ENCODE measurements around the gene UNC79. TPM values are rescaled to one million over a fixed set of nuclear protein-coding genes. Genes with fewer than 3 reads are reported as not detected.

Gene UNC79
- total RNA-seq, 4 donors from 2014 or later, result 0.33 to 0.73 (median 0.51) TPM

GRCh38 chr14:93591506-93591905 is 160.8 kb downstream of the UNC79 start:
- DNase-seq, result no peak
- in situ Hi-C loops (cut with MboI; ENCODE audit: low sequenced_read_pairs in 4 of 4), result no loop called here
- H3K4me3 ChIP-seq, result no peak overlapping the region
- H3K4me1 ChIP-seq, result no peaks in the 10 kb centered on the region
- intact Hi-C loops (cut with DNase I; ENCODE audit: low total_unique reads), result no loop called here
- ATAC-seq, result no peak
- H3K9me3 ChIP-seq, result no peaks in the 10 kb centered on the region
- no peaks in the 10 kb centered on the region for H3K27me3 ChIP-seq
- no peak overlapping the region for H3K27ac ChIP-seq
- no peaks in the 10 kb centered on the region for H3K36me3 ChIP-seq
- TF ChIP-seq POLR2A (IDR thresholded peaks at IDR 0.05) (no peak), CTCF (IDR thresholded peaks at IDR 0.05 in 4 of 5, conservative IDR thresholded peaks at IDR 0.05 in 1 of 5) (no peak)

GRCh38 chr14:93592786-93593185 is 162.0 kb downstream of the UNC79 start:
- no peaks in the 10 kb centered on the region for H3K9me3 ChIP-seq
- in situ Hi-C loops (cut with MboI; ENCODE audit: low sequenced_read_pairs in 4 of 4), result no loop called here
- TF ChIP-seq CTCF (IDR thresholded peaks at IDR 0.05 in 4 of 5, conservative IDR thresholded peaks at IDR 0.05 in 1 of 5), result no peak
- TF ChIP-seq POLR2A (IDR thresholded peaks at IDR 0.05), result no peak
- H3K4me1 ChIP-seq, result no peaks in the 10 kb centered on the region
- no peak overlapping the region for H3K4me3 ChIP-seq
- no peaks in the 10 kb centered on the region for H3K27me3 ChIP-seq
- intact Hi-C loops (cut with DNase I; ENCODE audit: low total_unique reads), result no loop called here
- no peak overlapping the region for H3K27ac ChIP-seq
- DNase-seq (no peak), ATAC-seq (no peak)
- no peaks in the 10 kb centered on the region for H3K36me3 ChIP-seq

- Histone ChIP-seq H3K36me3 (no peaks in the 10 kb centered on the region), H3K9me3 (no peaks in the 10 kb centered on the region), H3K27me3 (no peaks in the 10 kb centered on the region), H3K4me1 (no peaks in the 10 kb centered on the region), H3K4me3 (no peak overlapping the region), H3K27ac (no peak overlapping the region)
- in situ Hi-C loops (cut with MboI; ENCODE audit: low sequenced_read_pairs in 4 of 4) (loop anchor here in 1 of 4 donors (25.0 kb wide), 1 partner anchor 394 kb away; the partner anchor contains the start of genes GON7 and UBR7), intact Hi-C loops (cut with DNase I; ENCODE audit: low total_unique reads) (no loop called here)
- ATAC-seq, result no peak
- no peak for DNase-seq
- TF ChIP-seq CTCF (IDR thresholded peaks at IDR 0.05 in 4 of 5, conservative IDR thresholded peaks at IDR 0.05 in 1 of 5), result no peak
- no peak for TF ChIP-seq POLR2A (IDR thresholded peaks at IDR 0.05)
These were observed 175.4 kb downstream of the UNC79 start for GRCh38 chr14:93606091-93606490.

GRCh38 chr14:93619176-93619793 is 188.5 kb downstream of the UNC79 start:
- ATAC-seq, result no peak
- intact Hi-C loops (cut with DNase I; ENCODE audit: low total_unique reads), result no loop called here
- H3K9me3 ChIP-seq, result no peaks in the 10 kb centered on the region

More at GRCh38 chr14:93619176-93619793, 188.5 kb downstream of the UNC79 start:
- peak in 2 of 5 experiments; percentile 21 to 45 for TF ChIP-seq CTCF (IDR thresholded peaks at IDR 0.05 in 4 of 5, conservative IDR thresholded peaks at IDR 0.05 in 1 of 5)
- no peak for TF ChIP-seq POLR2A (IDR thresholded peaks at IDR 0.05)
- H3K4me3 ChIP-seq, result no peak overlapping the region
- no peaks in the 10 kb centered on the region for H3K4me1 ChIP-seq
- in situ Hi-C loops (cut with MboI; ENCODE audit: low sequenced_read_pairs in 4 of 4), result loop anchor here in 1 of 4 donors (25.0 kb wide), 1 partner anchor 407 kb away; the partner anchor contains the start of genes GON7 and UBR7
- no peak for DNase-seq
- no peaks in the 10 kb centered on the region for H3K36me3 ChIP-seq
- no peak overlapping the region for H3K27ac ChIP-seq
- no peaks in the 10 kb centered on the region for H3K27me3 ChIP-seq

Measured in gastrocnemius medialis (tissue), 4 donors.